Adrenal gland (tissue), 5 donors: Measurements from ENCODE around the gene OR14J1.

ENCODE experiments used
- CTCF ChIP-seq, 6 experiments: fragments of 450-650 bp in 4 of 6; fragments of 200-600 bp in 2 of 6; sonication (generic) in 1 of 6; IDR thresholded peaks; 1 replicate in 5 of 6; 2 replicates in 1 of 6; pipeline versions ENCODE4 v1.5.1 to v1.8.0; 2016 to 2021; ENCODE audit warnings: antibody characterized with exemption in 6 of 6, mild to moderate bottlenecking in 2 of 6, moderate library complexity in 1 of 6
- POLR2A ChIP-seq, 2 donors: fragments of 450-650 bp; IDR thresholded peaks; one replicate each; pipeline ENCODE4 v1.6.1; 2017; ENCODE audit warnings: antibody characterized with exemption in 2 of 2, mild to moderate bottlenecking in 2 of 2, moderate library complexity in 1 of 2
- donor health status: DM: no; HTN: no; CAD: no.

- no peak for TF ChIP-seq CTCF (IDR thresholded peaks at IDR 0.05)
- no peak for TF ChIP-seq POLR2A (IDR thresholded peaks at IDR 0.05)
Observed at GRCh38 chr6:29263001-29263400, 38.5 kb upstream of the OR14J1 start.
